ENCODE results near the gene PPP1R10.

DNA sequence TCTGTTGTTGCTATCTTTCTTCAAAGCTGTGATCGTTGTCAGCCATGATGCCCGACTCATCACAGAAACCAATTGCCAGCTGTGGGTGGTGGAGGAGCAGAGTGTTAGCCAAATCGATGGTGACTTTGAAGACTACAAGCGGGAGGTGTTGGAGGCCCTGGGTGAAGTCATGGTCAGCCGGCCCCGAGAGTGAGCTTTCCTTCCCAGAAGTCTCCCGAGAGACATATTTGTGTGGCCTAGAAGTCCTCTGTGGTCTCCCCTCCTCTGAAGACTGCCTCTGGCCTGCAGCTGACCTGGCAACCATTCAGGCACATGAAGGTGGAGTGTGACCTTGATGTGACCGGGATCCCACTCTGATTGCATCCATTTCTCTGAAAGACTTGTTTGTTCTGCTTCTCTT is 26.5 kb downstream of the PPP1R10 start:
- no peak for TF ChIP-seq POLR2A (IDR thresholded peaks at IDR 0.05; ENCODE audit: extremely low read depth, insufficient read length)
- TF ChIP-seq, protein P1, sequence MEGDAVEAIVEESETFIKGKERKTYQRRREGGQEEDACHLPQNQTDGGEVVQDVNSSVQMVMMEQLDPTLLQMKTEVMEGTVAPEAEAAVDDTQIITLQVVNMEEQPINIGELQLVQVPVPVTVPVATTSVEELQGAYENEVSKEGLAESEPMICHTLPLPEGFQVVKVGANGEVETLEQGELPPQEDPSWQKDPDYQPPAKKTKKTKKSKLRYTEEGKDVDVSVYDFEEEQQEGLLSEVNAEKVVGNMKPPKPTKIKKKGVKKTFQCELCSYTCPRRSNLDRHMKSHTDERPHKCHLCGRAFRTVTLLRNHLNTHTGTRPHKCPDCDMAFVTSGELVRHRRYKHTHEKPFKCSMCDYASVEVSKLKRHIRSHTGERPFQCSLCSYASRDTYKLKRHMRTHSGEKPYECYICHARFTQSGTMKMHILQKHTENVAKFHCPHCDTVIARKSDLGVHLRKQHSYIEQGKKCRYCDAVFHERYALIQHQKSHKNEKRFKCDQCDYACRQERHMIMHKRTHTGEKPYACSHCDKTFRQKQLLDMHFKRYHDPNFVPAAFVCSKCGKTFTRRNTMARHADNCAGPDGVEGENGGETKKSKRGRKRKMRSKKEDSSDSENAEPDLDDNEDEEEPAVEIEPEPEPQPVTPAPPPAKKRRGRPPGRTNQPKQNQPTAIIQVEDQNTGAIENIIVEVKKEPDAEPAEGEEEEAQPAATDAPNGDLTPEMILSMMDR (IDR thresholded peaks at IDR 0.05; ENCODE audit: low read depth, low read length), result no peak
- no peak for TF ChIP-seq MYC (IDR thresholded peaks at IDR 0.05; ENCODE audit: low read depth, low read length)
- TF ChIP-seq, protein P2, sequence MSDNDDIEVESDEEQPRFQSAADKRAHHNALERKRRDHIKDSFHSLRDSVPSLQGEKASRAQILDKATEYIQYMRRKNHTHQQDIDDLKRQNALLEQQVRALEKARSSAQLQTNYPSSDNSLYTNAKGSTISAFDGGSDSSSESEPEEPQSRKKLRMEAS (IDR thresholded peaks at IDR 0.05; ENCODE audit: low read depth, low read length), result no peak
